HCT116 (cell line): ENCODE results near the gene CHL1. TPM values are rescaled to one million over a fixed set of nuclear protein-coding genes. Genes with fewer than 3 reads are reported as not detected.

Source experiments
- ATAC-seq: fragments of 200-7000 bp; cut with Tn5 transposase; 2 replicates; pipeline ENCODE4 v1.9.1; 2020; ENCODE audit warnings: mild to moderate bottlenecking, moderate library complexity
- BruUV-seq: library from RNA; stranded (reverse); fragments of 400-500 nt; replicated peaks from 2 replicates; lab custom pipeline; 2021; lab: Mats Ljungman, UMichigan
- CTCF ChIA-PET: fragments of 300-600 bp; sonication (Branson Sonifier 250); formaldehyde crosslinking; loops from one replicate; lab custom pipeline; 2021; ENCODE audit warnings: antibody characterized with exemption; lab: Charles Lee
- POLR2A ChIA-PET: fragments of 300-600, 350-600 bp; sonication (Branson Sonifier 250); formaldehyde crosslinking; loops from one replicate; lab custom pipeline; 2021; ENCODE audit warnings: antibody characterized with exemption; lab: Charles Lee
- RAD21 ChIA-PET, 2 experiments: fragments of 300-600 bp; sonication (Branson Sonifier 250); formaldehyde crosslinking; loops; one replicate each; lab custom pipeline; 2023; ENCODE audit warnings: low total read pairs in 2 of 2; ENCODE audit not compliant: uncharacterized antibody in 2 of 2, unreplicated experiment in 2 of 2, low non-redundant PET in 1 of 2; lab: Charles Lee
- DNase-seq: peaks from one replicate; pipeline ENCODE4 v3.0.0-alpha.2; 2010; ENCODE audit warnings: low read depth, low spot score
- H2AFZ ChIP-seq: fragments of 200-600 bp; shearing (Covaris generic), sonication (generic); 2 replicates; pipeline ENCODE4 v1.6.1; 2017; ENCODE audit warnings: low read depth, mixed run types, mixed read lengths, antibody characterized with exemption, low read length; ENCODE audit not compliant: poor library complexity, severe bottlenecking
- H3K27ac ChIP-seq: 2 replicates; pipeline ENCODE4 v1.5.1; 2012; ENCODE audit warnings: low read depth, low read length
- H3K27me3 ChIP-seq: fragments of 200-600 bp; sonication (generic); 2 replicates; pipeline ENCODE4 v1.6.1; 2016; ENCODE audit warnings: mixed run types, low read length, mixed read lengths; ENCODE audit not compliant: insufficient read depth
- H3K36me3 ChIP-seq, 2 experiments: fragments of 200-500 bp in 1 of 2; fragments of 200-600 bp in 1 of 2; sonication (Bioruptor generic) in 1 of 2; sonication (generic) in 1 of 2; 2 replicates each; pipeline versions ENCODE4 v1.5.1 to v1.6.1; 2014 to 2016; ENCODE audit warnings: low read length in 2 of 2, inconsistent platforms in 1 of 2, mixed read lengths in 1 of 2, mixed run types in 1 of 2; ENCODE audit not compliant: insufficient read depth in 2 of 2, control insufficient read depth in 1 of 2
- H3K4me1 ChIP-seq, 2 experiments: fragments of 200-600 bp in 1 of 2; sonication (generic) in 1 of 2; 2 replicates each; pipeline versions ENCODE4 v1.5.1 to v1.6.1; 2012 to 2017; ENCODE audit warnings: low read length in 2 of 2, inconsistent platforms in 1 of 2, mild to moderate bottlenecking in 1 of 2, mixed read lengths in 1 of 2, mixed run types in 1 of 2, moderate library complexity in 1 of 2; ENCODE audit not compliant: insufficient read depth in 2 of 2, control insufficient read depth in 1 of 2
- H3K4me2 ChIP-seq: fragments of 200-600 bp; sonication (generic); 2 replicates; pipeline ENCODE4 v1.6.1; 2017; ENCODE audit warnings: mixed run types, low read length, mixed read lengths
- H3K4me3 ChIP-seq, 2 experiments: fragments of 200-600 bp in 1 of 2; sonication (generic) in 1 of 2; replicated peaks in 1 of 2; 2 replicates each; pipeline ENCODE4 v1.5.1; 2011 to 2016; ENCODE audit warnings: low read length in 2 of 2, control low read depth in 1 of 2, low read depth in 1 of 2, mild to moderate bottlenecking in 1 of 2, mixed read lengths in 1 of 2, mixed run types in 1 of 2
- H3K79me2 ChIP-seq: fragments of 200-600 bp; sonication (generic); 2 replicates; pipeline ENCODE4 v1.6.1; 2017; ENCODE audit warnings: mild to moderate bottlenecking, mixed run types, low read length, moderate library complexity, mixed read lengths; ENCODE audit not compliant: insufficient read depth
- H3K9ac ChIP-seq: fragments of 200-600 bp; sonication (generic); 2 replicates; pipeline ENCODE4 v1.6.1; 2016; ENCODE audit warnings: low read length, mixed read lengths
- H3K9me2 ChIP-seq: fragments of 200-600 bp; sonication (generic), shearing (Covaris generic); 2 replicates; pipeline ENCODE4 v1.6.1; 2017; ENCODE audit warnings: mixed run types, mild to moderate bottlenecking, moderate library complexity; ENCODE audit not compliant: insufficient read depth
- H3K9me3 ChIP-seq, 2 experiments: fragments of 200-500 bp in 1 of 2; fragments of 200-600 bp in 1 of 2; sonication (Bioruptor generic) in 1 of 2; sonication (generic) in 1 of 2; 2 replicates each; pipeline ENCODE4 v1.6.1; 2014 to 2017; ENCODE audit warnings: low read length in 2 of 2, mixed read lengths in 2 of 2, inconsistent platforms in 1 of 2, low read depth in 1 of 2, mild to moderate bottlenecking in 1 of 2, mixed run types in 1 of 2, moderate library complexity in 1 of 2; ENCODE audit not compliant: control insufficient read depth in 1 of 2, insufficient read depth in 1 of 2
- H4K20me1 ChIP-seq: fragments of 200-600 bp; sonication (generic), shearing (Covaris generic); 2 replicates; pipeline ENCODE4 v1.6.1; 2017; ENCODE audit warnings: mixed run types, mild to moderate bottlenecking, moderate library complexity; ENCODE audit not compliant: insufficient read depth
- CBX3 ChIP-seq: IDR thresholded peaks from 2 replicates; pipeline ENCODE4 v1.6.1; 2012; ENCODE audit warnings: low read depth
- CEBPB ChIP-seq: IDR thresholded peaks from 2 replicates; pipeline ENCODE4 v1.6.1; 2012; ENCODE audit warnings: low read depth
- CTCF ChIP-seq, 3 experiments: fragments of 200-600 bp in 1 of 3; sonication (generic) in 1 of 3; IDR thresholded peaks in 2 of 3; conservative IDR thresholded peaks in 1 of 3; 2 replicates each; pipeline ENCODE4 v1.5.1; 2012 to 2017; ENCODE audit warnings: low read depth in 2 of 3, low read length in 2 of 3, antibody characterized with exemption in 1 of 3, borderline replicate concordance in 1 of 3, control low read depth in 1 of 3, mild to moderate bottlenecking in 1 of 3, mixed read lengths in 1 of 3, mixed run types in 1 of 3, moderate library complexity in 1 of 3; ENCODE audit not compliant: insufficient read depth in 1 of 3
- EGR1 ChIP-seq: IDR thresholded peaks from 2 replicates; pipeline ENCODE4 v1.6.1; 2012; ENCODE audit warnings: low read depth
- EZH2 ChIP-seq: fragments of 200-600 bp; sonication (generic); IDR thresholded peaks from 2 replicates; pipeline ENCODE4 v1.6.1; 2017; ENCODE audit warnings: antibody characterized with exemption, mixed run types
- EZH2phosphoT487 ChIP-seq: fragments of 200-600 bp; IDR thresholded peaks from 2 replicates; pipeline ENCODE4 v1.6.1; 2018; ENCODE audit warnings: antibody characterized with exemption, borderline replicate concordance
- FOSL1 ChIP-seq: IDR thresholded peaks from 2 replicates; pipeline ENCODE4 v1.6.1; 2012; ENCODE audit warnings: low read depth
- JUND ChIP-seq: IDR thresholded peaks from 2 replicates; pipeline ENCODE4 v1.6.1; 2012
- POLR2A ChIP-seq: IDR thresholded peaks from 2 replicates; pipeline ENCODE4 v1.7.0; 2011; ENCODE audit warnings: borderline replicate concordance; ENCODE audit not compliant: insufficient read depth, insufficient read length; ENCODE audit errors: extremely low read depth
- POLR2AphosphoS5 ChIP-seq: IDR thresholded peaks from 2 replicates; pipeline ENCODE4 v1.6.1; 2011; ENCODE audit warnings: mild to moderate bottlenecking, low read depth, low read length, moderate library complexity
- SIN3A ChIP-seq: IDR thresholded peaks from 2 replicates; pipeline ENCODE4 v1.6.1; 2012; ENCODE audit warnings: low read depth
- SP1 ChIP-seq: IDR thresholded peaks from 2 replicates; pipeline ENCODE4 v1.6.1; 2012; ENCODE audit warnings: low read depth
- SRF ChIP-seq: IDR thresholded peaks from 2 replicates; pipeline ENCODE4 v1.6.1; 2012; ENCODE audit warnings: low read depth
- TCF7L2 ChIP-seq: IDR thresholded peaks from 2 replicates; pipeline ENCODE4 v1.7.0; 2011; ENCODE audit warnings: borderline replicate concordance, inconsistent platforms; ENCODE audit not compliant: insufficient read depth, insufficient read length; ENCODE audit errors: extremely low read depth
- ZFX ChIP-seq: fragments of 450-650 bp; IDR thresholded peaks from 2 replicates; pipeline ENCODE4 v1.6.1; 2017
- ZNF274 ChIP-seq: fragments of 200-500 bp; sonication (Bioruptor generic); IDR thresholded peaks from 2 replicates; pipeline ENCODE4 v1.6.1; 2014; ENCODE audit warnings: mild to moderate bottlenecking, low read depth, low read length, inconsistent platforms
- intact Hi-C: fragments of 100-400 bp; cut with micrococcal nuclease; formaldehyde crosslinking; loops from 2 replicates; pipeline ENCODE4 v1.10.0; 2022
- total RNA-seq: library from RNA; stranded (reverse); gene quantifications from one replicate; pipeline ENCODE4 v1.2.1, GENCODE V29; 2021; ENCODE audit not compliant: unreplicated experiment
- TF ChIP-seq, protein P1 (sequence below): IDR thresholded peaks from 2 replicates; pipeline ENCODE4 v1.6.1; 2012

CHL1 gene
- total RNA-seq, 1 experiment from 2014 or later = not detected

GRCh38 chr3:243356-243725 is 46.8 kb downstream of the CHL1 start:
- RAD21 ChIA-PET = no interaction called here
- no peak overlapping the region for H3K9ac ChIP-seq
- H3K9me2 ChIP-seq = no peaks in the 10 kb centered on the region
- H3K9me3 ChIP-seq = peaks cover 12 to 16% of the 10 kb centered on the region in 2 experiments; a peak in 2 of 4 replicates
- H2AFZ ChIP-seq = no peak overlapping the region
- CTCF ChIA-PET = no interaction called here
- H3K27me3 ChIP-seq = no peaks in the 10 kb centered on the region
- H3K4me2 ChIP-seq = no peak overlapping the region
- DNase-seq (no peak), ATAC-seq (no peak)
- no TSS peak for BruUV-seq
- no peaks in the 10 kb centered on the region for H4K20me1 ChIP-seq
- no peak for TF ChIP-seq TCF7L2
- no peak for TF ChIP-seq CEBPB
- TF ChIP-seq SRF = no peak
- no peak for TF ChIP-seq POLR2A
- no peak for TF ChIP-seq JUND
- no peak for TF ChIP-seq EZH2
- no peak for TF ChIP-seq POLR2AphosphoS5
- TF ChIP-seq FOSL1 = no peak
- no peak for TF ChIP-seq EGR1
- no peak for TF ChIP-seq SP1
- no peak for TF ChIP-seq ZNF274
- no peak for TF ChIP-seq EZH2phosphoT487
- no peak for TF ChIP-seq SIN3A
- TF ChIP-seq CBX3 = no peak
- TF ChIP-seq CTCF (IDR thresholded peaks at IDR 0.05 in 2 of 3, conservative IDR thresholded peaks at IDR 0.05 in 1 of 3; ENCODE audit: borderline replicate concordance in 1 of 3, insufficient read depth in 1 of 3, low read depth in 2 of 3, low read length in 2 of 3) = no peak
- TF ChIP-seq, protein P1, sequence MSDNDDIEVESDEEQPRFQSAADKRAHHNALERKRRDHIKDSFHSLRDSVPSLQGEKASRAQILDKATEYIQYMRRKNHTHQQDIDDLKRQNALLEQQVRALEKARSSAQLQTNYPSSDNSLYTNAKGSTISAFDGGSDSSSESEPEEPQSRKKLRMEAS = no peak
- TF ChIP-seq ZFX = no peak
- H3K27ac ChIP-seq = no peak overlapping the region
- H3K79me2 ChIP-seq = no peaks in the 10 kb centered on the region
- no peak overlapping the region for H3K4me3 ChIP-seq
- POLR2A ChIA-PET = no interaction called here
- no peaks in the 10 kb centered on the region for H3K36me3 ChIP-seq
- H3K4me1 ChIP-seq = no peaks in the 10 kb centered on the region
- intact Hi-C loops = no loop called here
